MM.1S (cell line): ENCODE measurements around the gene CYP24A1.

Experiments used
- EZH2 ChIP-seq: fragments of 300-600 bp; sonication (generic); optimal IDR thresholded peaks from 2 replicates; pipeline ENCODE3; 2017; ENCODE audit warnings: low read depth, mild to moderate bottlenecking, antibody characterized with exemption, low read length, mixed read lengths
- TF ChIP-seq, protein P1 (sequence below): fragments of 300-600 bp; sonication (generic); IDR thresholded peaks from 2 replicates; pipeline ENCODE4 v1.5.1; 2016; ENCODE audit warnings: antibody characterized with exemption, low read length, mixed read lengths

DNA sequence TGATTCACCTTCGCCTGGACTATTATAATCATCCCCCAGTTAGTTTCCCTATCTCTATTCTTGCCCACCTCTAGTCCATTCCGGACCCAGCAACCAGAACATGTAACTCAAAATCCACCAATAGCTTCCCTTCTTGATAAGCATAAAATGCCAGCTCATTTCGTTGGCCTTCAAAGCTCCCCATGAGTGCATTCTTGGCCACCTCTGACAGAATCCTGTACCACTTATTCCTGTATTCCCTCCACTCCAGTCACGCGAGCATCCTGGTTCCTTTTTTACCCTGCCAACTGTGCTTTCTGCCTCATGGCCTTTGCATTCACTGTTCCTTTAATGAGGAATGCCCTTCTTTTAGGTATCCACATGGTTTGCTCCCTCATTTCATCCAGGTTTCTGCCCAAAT is 36.7 kb downstream of the CYP24A1 start:
- TF ChIP-seq EZH2: no peak
- TF ChIP-seq, protein P1, sequence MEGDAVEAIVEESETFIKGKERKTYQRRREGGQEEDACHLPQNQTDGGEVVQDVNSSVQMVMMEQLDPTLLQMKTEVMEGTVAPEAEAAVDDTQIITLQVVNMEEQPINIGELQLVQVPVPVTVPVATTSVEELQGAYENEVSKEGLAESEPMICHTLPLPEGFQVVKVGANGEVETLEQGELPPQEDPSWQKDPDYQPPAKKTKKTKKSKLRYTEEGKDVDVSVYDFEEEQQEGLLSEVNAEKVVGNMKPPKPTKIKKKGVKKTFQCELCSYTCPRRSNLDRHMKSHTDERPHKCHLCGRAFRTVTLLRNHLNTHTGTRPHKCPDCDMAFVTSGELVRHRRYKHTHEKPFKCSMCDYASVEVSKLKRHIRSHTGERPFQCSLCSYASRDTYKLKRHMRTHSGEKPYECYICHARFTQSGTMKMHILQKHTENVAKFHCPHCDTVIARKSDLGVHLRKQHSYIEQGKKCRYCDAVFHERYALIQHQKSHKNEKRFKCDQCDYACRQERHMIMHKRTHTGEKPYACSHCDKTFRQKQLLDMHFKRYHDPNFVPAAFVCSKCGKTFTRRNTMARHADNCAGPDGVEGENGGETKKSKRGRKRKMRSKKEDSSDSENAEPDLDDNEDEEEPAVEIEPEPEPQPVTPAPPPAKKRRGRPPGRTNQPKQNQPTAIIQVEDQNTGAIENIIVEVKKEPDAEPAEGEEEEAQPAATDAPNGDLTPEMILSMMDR: no peak
